Measurements from ENCODE around the gene TTC28.

TTC28 gene

DNA sequence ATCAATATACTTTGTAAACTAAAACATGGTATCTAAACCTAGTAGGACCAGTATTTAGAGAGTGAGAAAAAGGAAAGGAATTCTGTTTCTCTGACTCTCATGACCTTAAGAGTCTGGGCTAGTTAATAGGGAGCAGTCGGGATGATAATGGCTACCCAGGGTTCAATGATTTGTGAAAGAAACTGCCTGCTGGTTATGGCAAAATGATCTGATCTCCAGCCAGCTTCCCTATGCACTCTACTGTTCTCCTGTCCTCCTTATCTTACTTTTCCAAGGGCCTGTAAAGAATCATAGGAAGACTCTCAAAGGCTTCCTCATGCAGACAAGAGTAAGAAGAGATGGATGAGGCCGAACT, 567.5 kb downstream of the TTC28 start:
- no peak for TF ChIP-seq CTCF (IDR thresholded peaks at IDR 0.05; ENCODE audit: low read depth, low read length, missing control alignments)
- no peak overlapping the region for H3K27ac ChIP-seq

GRCh38 chr22:28111501-28112189, 568.0 kb downstream of the TTC28 start:
- no peak for DNase-seq
- H3K36me3 ChIP-seq (replicated peaks), result no peaks in the 10 kb centered on the region
- in situ Hi-C loops (cut with HindIII; ENCODE audit: low pct_ligation_motif_present, low sequenced_read_pairs), result no loop called here
- H3K4me3 ChIP-seq (ENCODE audit: low read depth, low read length), result no peak overlapping the region
- no peak overlapping the region for H3K27ac ChIP-seq
- TF ChIP-seq CTCF (IDR thresholded peaks at IDR 0.05; ENCODE audit: low read depth, low read length, missing control alignments), result no peak
- no peaks in the 10 kb centered on the region for H3K27me3 ChIP-seq (replicated peaks)

More for the DNA sequence above, 567.5 kb downstream of the TTC28 start:
- in situ Hi-C loops (cut with HindIII; ENCODE audit: low pct_ligation_motif_present, low sequenced_read_pairs), result no loop called here
- Histone ChIP-seq H3K4me3 (ENCODE audit: low read depth, low read length) (no peak overlapping the region), H3K27me3 (replicated peaks) (no peaks in the 10 kb centered on the region), H3K36me3 (replicated peaks) (no peaks in the 10 kb centered on the region)
- no peak for DNase-seq

- Histone ChIP-seq H3K27me3 (replicated peaks) (no peaks in the 10 kb centered on the region), H3K27ac (no peak overlapping the region), H3K4me3 (ENCODE audit: low read depth, low read length) (no peak overlapping the region), H3K36me3 (replicated peaks) (no peaks in the 10 kb centered on the region)
- no peak for DNase-seq
- no peak for TF ChIP-seq CTCF (IDR thresholded peaks at IDR 0.05; ENCODE audit: low read depth, low read length, missing control alignments)
- in situ Hi-C loops (cut with HindIII; ENCODE audit: low pct_ligation_motif_present, low sequenced_read_pairs), result no loop called here
Observed at GRCh38 chr22:28108851-28109250, 570.8 kb downstream of the TTC28 start.

GRCh38 chr22:28106617-28107016, 573.0 kb downstream of the TTC28 start:
- TF ChIP-seq CTCF (IDR thresholded peaks at IDR 0.05; ENCODE audit: low read depth, low read length, missing control alignments), result no peak
- Histone ChIP-seq H3K36me3 (replicated peaks) (no peaks in the 10 kb centered on the region), H3K27ac (no peak overlapping the region), H3K27me3 (replicated peaks) (no peaks in the 10 kb centered on the region), H3K4me3 (ENCODE audit: low read depth, low read length) (no peak overlapping the region)
- in situ Hi-C loops (cut with HindIII; ENCODE audit: low pct_ligation_motif_present, low sequenced_read_pairs), result no loop called here
- no peak for DNase-seq

DNA sequence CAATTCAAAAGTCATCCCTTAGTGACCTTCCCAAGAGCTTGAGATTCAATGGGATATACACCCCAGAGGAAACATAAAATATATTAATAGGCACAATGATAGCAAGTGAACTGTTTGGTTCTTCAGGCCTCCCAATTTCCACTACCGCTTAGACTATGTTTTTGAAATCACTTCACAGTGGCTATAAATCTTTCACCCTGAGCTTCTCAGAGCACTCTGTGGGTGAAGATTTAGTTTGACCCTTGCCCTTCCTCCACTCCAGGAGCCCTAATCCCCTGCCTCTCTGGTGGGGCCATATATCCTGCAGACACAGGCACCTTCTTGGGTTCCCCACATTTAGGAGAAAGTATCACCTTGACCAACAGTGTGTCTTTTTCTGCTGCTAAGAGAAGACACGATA, 573.7 kb downstream of the TTC28 start:
- TF ChIP-seq CTCF (IDR thresholded peaks at IDR 0.05; ENCODE audit: low read depth, low read length, missing control alignments), result no peak
- in situ Hi-C loops (cut with HindIII; ENCODE audit: low pct_ligation_motif_present, low sequenced_read_pairs), result no loop called here
- H3K4me3 ChIP-seq (ENCODE audit: low read depth, low read length), result no peak overlapping the region
- no peaks in the 10 kb centered on the region for H3K27me3 ChIP-seq (replicated peaks)
- no peak for DNase-seq
- no peaks in the 10 kb centered on the region for H3K36me3 ChIP-seq (replicated peaks)
- no peak overlapping the region for H3K27ac ChIP-seq

GRCh38 chr22:28105413-28105812, 574.2 kb downstream of the TTC28 start:
- H3K36me3 ChIP-seq (replicated peaks), result no peaks in the 10 kb centered on the region
- H3K27ac ChIP-seq, result no peak overlapping the region
- in situ Hi-C loops (cut with HindIII; ENCODE audit: low pct_ligation_motif_present, low sequenced_read_pairs), result no loop called here
- no peak for DNase-seq
- no peak overlapping the region for H3K4me3 ChIP-seq (ENCODE audit: low read depth, low read length)
- H3K27me3 ChIP-seq (replicated peaks), result no peaks in the 10 kb centered on the region
- no peak for TF ChIP-seq CTCF (IDR thresholded peaks at IDR 0.05; ENCODE audit: low read depth, low read length, missing control alignments)

All from brain microvascular endothelial cell (primary cell).